ENCODE results near the gene KPNA6. TPM values are rescaled to one million over a fixed set of nuclear protein-coding genes. Genes with fewer than 3 reads are reported as not detected.
A peak's percentile ranks its signal among the peaks of the same experiment; 100 is the strongest.

The KPNA6 gene
- polyA plus RNA-seq, 1 of the 3 experiments (the other 2 are of a cell fraction): 13.1 TPM

DNA sequence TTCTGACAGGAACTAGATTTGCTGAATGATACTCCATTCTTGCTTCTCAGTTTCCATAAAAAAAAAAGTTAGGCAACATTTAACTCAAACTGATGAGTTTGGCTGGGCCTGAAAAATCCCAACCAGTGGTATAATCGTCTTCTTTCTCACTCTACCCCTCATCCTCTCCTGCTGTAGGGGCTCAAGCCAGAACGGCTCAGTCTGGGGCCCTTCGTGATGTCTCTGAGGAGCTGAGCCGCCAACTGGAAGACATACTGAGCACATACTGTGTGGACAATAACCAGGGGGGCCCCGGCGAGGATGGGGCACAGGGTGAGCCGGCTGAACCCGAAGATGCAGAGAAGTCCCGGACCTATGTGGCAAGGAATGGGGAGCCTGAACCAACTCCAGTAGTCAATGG is 73.2 kb downstream of the KPNA6 start:
- H3K9me2 ChIP-seq: no peaks in the 10 kb centered on the region
- ChIA-PET CTCF (interaction anchor here (1.5 to 2.3 kb wide), 2 partner anchors 67 to 232 kb away, joined by 3 to 6 read pairs; no protein-coding TSS in a partner anchor), POLR2A (interaction anchor here (0.8 to 3.4 kb wide), 4 partner anchors 11 to 73 kb away, joined by 3 to 19 read pairs (median 9); partner anchors contain the start of gene KPNA6)
- H4K20me1 ChIP-seq (ENCODE audit: insufficient read depth): peaks cover 17% of the 10 kb centered on the region
- H2AFZ ChIP-seq (ENCODE audit: low read depth): no peak overlapping the region
- H3K4me1 ChIP-seq (ENCODE audit: control insufficient read depth in 1 of 2, insufficient read depth in 2 of 2, low read depth in 1 of 2, low read length in 1 of 2): peaks cover 18 to 25% of the 10 kb centered on the region in 2 experiments; a peak in 3 of 4 replicates
- DNase-seq: no peak
- peaks cover 32% of the 10 kb centered on the region for H3F3A ChIP-seq (replicated peaks; ENCODE audit: insufficient read depth)
- no peak for TF ChIP-seq EZH2phosphoT487 (IDR thresholded peaks at IDR 0.05; ENCODE audit: borderline replicate concordance, low read depth)
- H3K27me3 ChIP-seq (ENCODE audit: insufficient read depth): no peaks in the 10 kb centered on the region
- H3K9me3 ChIP-seq: no peaks in the 10 kb centered on the region
- 76% methylated on average over 9 of the region's 9 CpGs for WGBS (ENCODE audit: low lambda C conversion rate)
- peak overlapping the region; percentile 65 to 82 for H3K4me3 ChIP-seq (ENCODE audit: low read depth in 2 of 2, low read length in 1 of 2)
- peaks cover 25 to 42% of the 10 kb centered on the region in 2 experiments for H3K36me3 ChIP-seq (replicated peaks in 1 of 2; ENCODE audit: control insufficient read depth in 1 of 2, insufficient read depth in 2 of 2, low read length in 1 of 2)
- H3K4me2 ChIP-seq: peak overlapping the region; percentile 97
- peak overlapping the region; percentile 90 to 96; a peak in 3 of 4 replicates for H3K27ac ChIP-seq (ENCODE audit: low read depth in 2 of 2, low read length in 1 of 2)
- peaks cover 59% of the 10 kb centered on the region for H3K79me2 ChIP-seq (ENCODE audit: insufficient read depth)
- H3K9ac ChIP-seq: peak overlapping the region; percentile 98

DNA sequence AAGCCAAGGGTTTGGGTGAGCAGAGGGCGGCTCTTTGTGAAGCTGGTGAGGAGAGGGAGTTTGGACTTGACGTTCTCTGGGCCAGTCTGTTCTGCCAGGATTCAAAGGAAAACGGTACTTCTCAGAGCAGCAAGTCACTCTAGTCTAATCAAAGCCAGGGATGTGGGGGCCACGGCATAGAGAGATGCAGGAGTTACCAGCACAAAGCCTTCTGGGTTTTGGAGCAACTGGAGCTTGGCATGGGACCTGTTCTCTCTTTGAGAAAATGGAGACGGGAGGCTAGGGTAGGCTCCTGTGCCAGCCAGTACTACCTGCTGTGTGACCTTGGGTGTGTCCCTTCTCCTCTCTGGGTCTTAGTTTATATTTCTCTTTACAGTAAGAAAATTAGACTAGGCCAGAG is 73.7 kb downstream of the KPNA6 start:
- peaks cover 26 to 41% of the 10 kb centered on the region in 2 experiments for H3K36me3 ChIP-seq (replicated peaks in 1 of 2; ENCODE audit: control insufficient read depth in 1 of 2, insufficient read depth in 2 of 2, low read length in 1 of 2)
- H3K4me1 ChIP-seq (ENCODE audit: control insufficient read depth in 1 of 2, insufficient read depth in 2 of 2, low read depth in 1 of 2, low read length in 1 of 2): peaks cover 18 to 25% of the 10 kb centered on the region in 2 experiments; a peak in 3 of 4 replicates
- TF ChIP-seq MEF2A (IDR thresholded peaks at IDR 0.05; ENCODE audit: borderline replicate concordance, low read depth) (no peak), MXI1 (IDR thresholded peaks at IDR 0.05; ENCODE audit: low read depth, low read length) (no peak), EZH2phosphoT487 (IDR thresholded peaks at IDR 0.05; ENCODE audit: borderline replicate concordance, low read depth) (no peak), RFX5 (IDR thresholded peaks at IDR 0.05; ENCODE audit: low read length) (no peak), ELF1 (IDR thresholded peaks at IDR 0.05) (no peak), FOXM1 (IDR thresholded peaks at IDR 0.05; ENCODE audit: low read depth) (no peak), EP300 (IDR thresholded peaks at IDR 0.05; ENCODE audit: borderline replicate concordance in 1 of 2, low read depth in 1 of 2, low read length in 1 of 2) (no peak), YY1 (IDR thresholded peaks at IDR 0.05; ENCODE audit: low read depth) (no peak), GABPA (IDR thresholded peaks at IDR 0.05; ENCODE audit: low read depth) (no peak), TEAD4 (IDR thresholded peaks at IDR 0.05; ENCODE audit: borderline replicate concordance, insufficient read depth) (no peak), FOSL2 (IDR thresholded peaks at IDR 0.05; ENCODE audit: borderline replicate concordance, low read depth) (no peak)
- TF ChIP-seq, protein P1, sequence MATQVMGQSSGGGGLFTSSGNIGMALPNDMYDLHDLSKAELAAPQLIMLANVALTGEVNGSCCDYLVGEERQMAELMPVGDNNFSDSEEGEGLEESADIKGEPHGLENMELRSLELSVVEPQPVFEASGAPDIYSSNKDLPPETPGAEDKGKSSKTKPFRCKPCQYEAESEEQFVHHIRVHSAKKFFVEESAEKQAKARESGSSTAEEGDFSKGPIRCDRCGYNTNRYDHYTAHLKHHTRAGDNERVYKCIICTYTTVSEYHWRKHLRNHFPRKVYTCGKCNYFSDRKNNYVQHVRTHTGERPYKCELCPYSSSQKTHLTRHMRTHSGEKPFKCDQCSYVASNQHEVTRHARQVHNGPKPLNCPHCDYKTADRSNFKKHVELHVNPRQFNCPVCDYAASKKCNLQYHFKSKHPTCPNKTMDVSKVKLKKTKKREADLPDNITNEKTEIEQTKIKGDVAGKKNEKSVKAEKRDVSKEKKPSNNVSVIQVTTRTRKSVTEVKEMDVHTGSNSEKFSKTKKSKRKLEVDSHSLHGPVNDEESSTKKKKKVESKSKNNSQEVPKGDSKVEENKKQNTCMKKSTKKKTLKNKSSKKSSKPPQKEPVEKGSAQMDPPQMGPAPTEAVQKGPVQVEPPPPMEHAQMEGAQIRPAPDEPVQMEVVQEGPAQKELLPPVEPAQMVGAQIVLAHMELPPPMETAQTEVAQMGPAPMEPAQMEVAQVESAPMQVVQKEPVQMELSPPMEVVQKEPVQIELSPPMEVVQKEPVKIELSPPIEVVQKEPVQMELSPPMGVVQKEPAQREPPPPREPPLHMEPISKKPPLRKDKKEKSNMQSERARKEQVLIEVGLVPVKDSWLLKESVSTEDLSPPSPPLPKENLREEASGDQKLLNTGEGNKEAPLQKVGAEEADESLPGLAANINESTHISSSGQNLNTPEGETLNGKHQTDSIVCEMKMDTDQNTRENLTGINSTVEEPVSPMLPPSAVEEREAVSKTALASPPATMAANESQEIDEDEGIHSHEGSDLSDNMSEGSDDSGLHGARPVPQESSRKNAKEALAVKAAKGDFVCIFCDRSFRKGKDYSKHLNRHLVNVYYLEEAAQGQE (IDR thresholded peaks at IDR 0.05; ENCODE audit: low read depth, low read length): no peak
- TF ChIP-seq, protein P2, sequence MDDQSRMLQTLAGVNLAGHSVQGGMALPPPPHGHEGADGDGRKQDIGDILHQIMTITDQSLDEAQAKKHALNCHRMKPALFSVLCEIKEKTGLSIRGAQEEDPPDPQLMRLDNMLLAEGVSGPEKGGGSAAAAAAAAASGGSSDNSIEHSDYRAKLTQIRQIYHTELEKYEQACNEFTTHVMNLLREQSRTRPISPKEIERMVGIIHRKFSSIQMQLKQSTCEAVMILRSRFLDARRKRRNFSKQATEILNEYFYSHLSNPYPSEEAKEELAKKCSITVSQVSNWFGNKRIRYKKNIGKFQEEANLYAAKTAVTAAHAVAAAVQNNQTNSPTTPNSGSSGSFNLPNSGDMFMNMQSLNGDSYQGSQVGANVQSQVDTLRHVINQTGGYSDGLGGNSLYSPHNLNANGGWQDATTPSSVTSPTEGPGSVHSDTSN (IDR thresholded peaks at IDR 0.05): no peak
- TF ChIP-seq, protein P3, sequence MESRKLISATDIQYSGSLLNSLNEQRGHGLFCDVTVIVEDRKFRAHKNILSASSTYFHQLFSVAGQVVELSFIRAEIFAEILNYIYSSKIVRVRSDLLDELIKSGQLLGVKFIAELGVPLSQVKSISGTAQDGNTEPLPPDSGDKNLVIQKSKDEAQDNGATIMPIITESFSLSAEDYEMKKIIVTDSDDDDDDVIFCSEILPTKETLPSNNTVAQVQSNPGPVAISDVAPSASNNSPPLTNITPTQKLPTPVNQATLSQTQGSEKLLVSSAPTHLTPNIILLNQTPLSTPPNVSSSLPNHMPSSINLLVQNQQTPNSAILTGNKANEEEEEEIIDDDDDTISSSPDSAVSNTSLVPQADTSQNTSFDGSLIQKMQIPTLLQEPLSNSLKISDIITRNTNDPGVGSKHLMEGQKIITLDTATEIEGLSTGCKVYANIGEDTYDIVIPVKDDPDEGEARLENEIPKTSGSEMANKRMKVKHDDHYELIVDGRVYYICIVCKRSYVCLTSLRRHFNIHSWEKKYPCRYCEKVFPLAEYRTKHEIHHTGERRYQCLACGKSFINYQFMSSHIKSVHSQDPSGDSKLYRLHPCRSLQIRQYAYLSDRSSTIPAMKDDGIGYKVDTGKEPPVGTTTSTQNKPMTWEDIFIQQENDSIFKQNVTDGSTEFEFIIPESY (IDR thresholded peaks at IDR 0.05; ENCODE audit: borderline replicate concordance, low read depth): no peak
- TF ChIP-seq, protein P4, sequence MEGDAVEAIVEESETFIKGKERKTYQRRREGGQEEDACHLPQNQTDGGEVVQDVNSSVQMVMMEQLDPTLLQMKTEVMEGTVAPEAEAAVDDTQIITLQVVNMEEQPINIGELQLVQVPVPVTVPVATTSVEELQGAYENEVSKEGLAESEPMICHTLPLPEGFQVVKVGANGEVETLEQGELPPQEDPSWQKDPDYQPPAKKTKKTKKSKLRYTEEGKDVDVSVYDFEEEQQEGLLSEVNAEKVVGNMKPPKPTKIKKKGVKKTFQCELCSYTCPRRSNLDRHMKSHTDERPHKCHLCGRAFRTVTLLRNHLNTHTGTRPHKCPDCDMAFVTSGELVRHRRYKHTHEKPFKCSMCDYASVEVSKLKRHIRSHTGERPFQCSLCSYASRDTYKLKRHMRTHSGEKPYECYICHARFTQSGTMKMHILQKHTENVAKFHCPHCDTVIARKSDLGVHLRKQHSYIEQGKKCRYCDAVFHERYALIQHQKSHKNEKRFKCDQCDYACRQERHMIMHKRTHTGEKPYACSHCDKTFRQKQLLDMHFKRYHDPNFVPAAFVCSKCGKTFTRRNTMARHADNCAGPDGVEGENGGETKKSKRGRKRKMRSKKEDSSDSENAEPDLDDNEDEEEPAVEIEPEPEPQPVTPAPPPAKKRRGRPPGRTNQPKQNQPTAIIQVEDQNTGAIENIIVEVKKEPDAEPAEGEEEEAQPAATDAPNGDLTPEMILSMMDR (IDR thresholded peaks at IDR 0.05): no peak
- ChIA-PET POLR2A (interaction anchor here (3.4 kb wide), 1 partner anchor 15 kb away, joined by 19 read pairs; no protein-coding TSS in a partner anchor), CTCF (interaction anchor here (1.5 to 2.3 kb wide), 2 partner anchors 67 to 232 kb away, joined by 3 to 6 read pairs; no protein-coding TSS in a partner anchor)
- H3K9ac ChIP-seq: peak overlapping the region; percentile 98; the same call in 1 of the 2 replicates
- H3K9me2 ChIP-seq: no peaks in the 10 kb centered on the region
- peaks cover 29% of the 10 kb centered on the region for H3F3A ChIP-seq (replicated peaks; ENCODE audit: insufficient read depth)
- H4K20me1 ChIP-seq (ENCODE audit: insufficient read depth): peaks cover 22% of the 10 kb centered on the region
- no peaks in the 10 kb centered on the region for H3K9me3 ChIP-seq
- peaks cover 64% of the 10 kb centered on the region for H3K79me2 ChIP-seq (ENCODE audit: insufficient read depth)
- no peaks in the 10 kb centered on the region for H3K27me3 ChIP-seq (ENCODE audit: insufficient read depth)
- H2AFZ ChIP-seq (ENCODE audit: low read depth): no peak overlapping the region
- no peak for DNase-seq
- peak overlapping the region in 1 of 2 experiments; percentile 90; a peak in 1 of 4 replicates for H3K27ac ChIP-seq (ENCODE audit: low read depth in 2 of 2, low read length in 1 of 2)
- H3K4me3 ChIP-seq (ENCODE audit: low read depth in 2 of 2, low read length in 1 of 2): peak overlapping the region; percentile 65 to 82; a peak in 2 of 4 replicates
- 87% methylated on average over 4 of the region's 5 CpGs for WGBS (ENCODE audit: low lambda C conversion rate)
- H3K4me2 ChIP-seq: peak overlapping the region; percentile 97
